ENCODE data around the gene CTSW. TPM values are rescaled to one million over a fixed set of nuclear protein-coding genes. Genes with fewer than 3 reads are reported as not detected.
"Not testable (repeated sequence)": the region's sequence is repeated elsewhere in the genome, so short reads cannot be mapped to it uniquely, and the experiment has no call there.

CTSW gene
- total and polyA plus RNA-seq, 12 donors, result 0.17 to 7.9 (median 0.55) TPM; not detected in 1

DNA sequence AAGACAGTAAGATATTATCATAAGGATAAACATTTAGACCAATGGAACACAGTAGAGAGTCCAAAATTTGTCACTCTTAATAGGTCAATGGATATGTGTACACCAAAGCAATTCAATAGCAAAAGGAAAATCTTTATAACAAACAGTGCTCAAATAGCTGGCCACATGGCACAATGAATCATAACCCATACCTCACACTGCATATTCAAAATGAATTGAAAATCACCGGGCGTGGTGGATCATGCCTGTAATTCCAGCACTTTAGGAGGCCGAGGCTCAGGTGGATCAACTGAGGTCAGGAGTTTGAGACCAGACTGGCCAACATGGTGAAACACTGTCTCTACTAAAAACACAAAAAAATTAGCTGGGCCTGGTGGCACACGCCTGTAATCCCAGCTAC, 37.5 kb upstream of the CTSW start:
- Histone ChIP-seq H3K4me3 (no peak overlapping the region), H3K27me3 (no peaks in the 10 kb centered on the region), H3K9me3 (no peaks in the 10 kb centered on the region), H3K36me3 (no peaks in the 10 kb centered on the region), H3K27ac (no peak overlapping the region), H3K4me1 (no peaks in the 10 kb centered on the region)
- WGBS, 2 donors, result 97 to 98% methylated on average over 4 of the region's 4 CpGs
- TF ChIP-seq, protein P1, sequence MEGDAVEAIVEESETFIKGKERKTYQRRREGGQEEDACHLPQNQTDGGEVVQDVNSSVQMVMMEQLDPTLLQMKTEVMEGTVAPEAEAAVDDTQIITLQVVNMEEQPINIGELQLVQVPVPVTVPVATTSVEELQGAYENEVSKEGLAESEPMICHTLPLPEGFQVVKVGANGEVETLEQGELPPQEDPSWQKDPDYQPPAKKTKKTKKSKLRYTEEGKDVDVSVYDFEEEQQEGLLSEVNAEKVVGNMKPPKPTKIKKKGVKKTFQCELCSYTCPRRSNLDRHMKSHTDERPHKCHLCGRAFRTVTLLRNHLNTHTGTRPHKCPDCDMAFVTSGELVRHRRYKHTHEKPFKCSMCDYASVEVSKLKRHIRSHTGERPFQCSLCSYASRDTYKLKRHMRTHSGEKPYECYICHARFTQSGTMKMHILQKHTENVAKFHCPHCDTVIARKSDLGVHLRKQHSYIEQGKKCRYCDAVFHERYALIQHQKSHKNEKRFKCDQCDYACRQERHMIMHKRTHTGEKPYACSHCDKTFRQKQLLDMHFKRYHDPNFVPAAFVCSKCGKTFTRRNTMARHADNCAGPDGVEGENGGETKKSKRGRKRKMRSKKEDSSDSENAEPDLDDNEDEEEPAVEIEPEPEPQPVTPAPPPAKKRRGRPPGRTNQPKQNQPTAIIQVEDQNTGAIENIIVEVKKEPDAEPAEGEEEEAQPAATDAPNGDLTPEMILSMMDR (IDR thresholded peaks at IDR 0.05), result no peak
- intact Hi-C loops (cut with DNase I), result no loop called here
- DNase-seq (no peak), ATAC-seq (no peak)

DNA sequence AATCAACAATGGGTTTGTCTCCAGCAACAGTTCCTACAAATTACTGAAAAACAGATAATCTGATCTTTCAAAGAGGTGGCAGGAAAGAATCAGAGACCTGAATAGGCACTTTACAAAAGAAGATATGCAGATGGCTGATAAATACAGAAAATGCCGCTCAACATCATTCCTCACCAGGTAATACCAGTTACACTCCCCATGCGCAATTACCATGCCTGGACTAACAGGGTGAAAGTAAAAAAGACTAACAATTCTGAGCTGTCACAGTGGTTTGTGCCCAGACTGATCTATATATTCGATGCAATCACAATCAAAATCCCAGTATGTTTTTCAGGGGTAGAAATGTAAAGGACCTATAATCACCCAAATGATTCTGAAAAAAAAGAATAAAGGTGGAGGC, 35.8 kb upstream of the CTSW start:
- no peak for ATAC-seq
- Histone ChIP-seq H3K9me3 (no peaks in the 10 kb centered on the region), H3K27me3 (no peaks in the 10 kb centered on the region), H3K4me1 (no peaks in the 10 kb centered on the region), H3K4me3 (no peak overlapping the region), H3K27ac (no peak overlapping the region), H3K36me3 (no peaks in the 10 kb centered on the region)
- intact Hi-C loops (cut with DNase I), result no loop called here
- TF ChIP-seq, protein P1 (IDR thresholded peaks at IDR 0.05), result no peak
- WGBS, 2 donors, result 93 to 97% methylated on average over 3 of the region's 3 CpGs
- no peak for DNase-seq

DNA sequence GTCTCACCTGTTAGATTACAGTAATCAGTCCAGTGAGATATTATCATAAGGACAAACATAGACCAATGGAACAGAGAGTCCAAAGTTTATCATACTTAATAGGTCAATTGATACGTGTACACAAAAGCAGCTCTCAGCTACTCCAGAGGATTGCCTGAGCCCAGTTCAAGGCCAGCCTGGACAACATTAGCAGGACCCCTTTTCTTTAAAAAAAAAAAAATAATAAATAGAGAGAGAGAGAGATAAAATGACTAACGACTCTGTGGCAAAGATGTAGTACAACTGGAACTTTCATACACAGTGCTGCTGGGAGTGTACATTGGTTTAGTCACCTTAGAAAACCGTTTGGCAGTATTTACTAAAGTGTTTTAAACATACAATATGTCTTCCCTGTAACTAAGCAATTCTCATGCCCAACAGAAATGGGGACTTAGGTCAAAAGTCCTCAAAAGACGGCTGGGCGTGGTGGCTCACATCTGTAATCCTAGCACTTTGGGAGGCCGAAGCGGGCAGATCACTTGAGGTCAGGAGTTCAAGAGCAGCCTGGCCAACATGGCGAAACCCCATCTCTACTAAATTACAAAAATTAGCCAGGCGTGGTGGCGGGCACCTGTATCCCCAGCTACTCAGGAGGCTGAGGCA, 35.3 kb upstream of the CTSW start:
- Histone ChIP-seq H3K4me3 (no peak overlapping the region), H3K27ac (no peak overlapping the region), H3K9me3 (no peaks in the 10 kb centered on the region), H3K4me1 (no peaks in the 10 kb centered on the region), H3K36me3 (no peaks in the 10 kb centered on the region), H3K27me3 (no peaks in the 10 kb centered on the region)
- TF ChIP-seq, protein P1 (IDR thresholded peaks at IDR 0.05), result no peak
- intact Hi-C loops (cut with DNase I), result no loop called here
- ATAC-seq (no peak), DNase-seq (no peak)
- 88 to 89% methylated on average over 10 of the region's 10 CpGs for WGBS, 2 donors

DNA sequence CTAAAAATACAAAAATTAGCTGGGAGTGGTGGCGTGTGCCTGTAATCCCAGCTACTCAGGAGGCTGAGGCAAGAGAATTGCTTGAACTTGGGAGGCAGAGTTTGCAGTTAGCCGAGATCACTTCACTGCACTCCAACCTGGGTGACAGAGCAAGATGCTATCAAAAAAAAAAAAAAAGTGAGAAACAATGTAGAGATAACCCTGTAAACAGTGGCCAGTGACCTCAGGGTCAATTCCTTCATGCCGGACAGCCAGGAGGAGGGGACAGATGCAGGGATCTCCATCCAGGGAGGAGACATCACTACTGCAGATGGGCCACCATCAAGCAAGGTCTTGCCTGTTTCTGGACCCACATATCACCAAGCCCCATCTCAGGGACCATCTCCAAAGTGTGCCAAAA, 31.9 kb upstream of the CTSW start:
- peaks cover 0 to 25% (median 16%) of the 10 kb centered on the region in 9 donors for H3K36me3 ChIP-seq
- intact Hi-C loops (cut with DNase I), result no loop called here
- H3K4me1 ChIP-seq, result peaks cover 0 to 4% (median 0%) of the 10 kb centered on the region in 9 donors
- TF ChIP-seq, protein P1 (IDR thresholded peaks at IDR 0.05), result no peak
- ATAC-seq, result no peak
- no peaks in the 10 kb centered on the region for H3K27me3 ChIP-seq
- H3K4me3 ChIP-seq, result no peak overlapping the region
- peaks cover 0 to 10% (median 3%) of the 10 kb centered on the region in 11 donors for H3K9me3 ChIP-seq
- no peak for DNase-seq
- WGBS, 2 donors, result 82 to 86% methylated on average over 3 of the region's 3 CpGs
- H3K27ac ChIP-seq, result no peak overlapping the region

DNA sequence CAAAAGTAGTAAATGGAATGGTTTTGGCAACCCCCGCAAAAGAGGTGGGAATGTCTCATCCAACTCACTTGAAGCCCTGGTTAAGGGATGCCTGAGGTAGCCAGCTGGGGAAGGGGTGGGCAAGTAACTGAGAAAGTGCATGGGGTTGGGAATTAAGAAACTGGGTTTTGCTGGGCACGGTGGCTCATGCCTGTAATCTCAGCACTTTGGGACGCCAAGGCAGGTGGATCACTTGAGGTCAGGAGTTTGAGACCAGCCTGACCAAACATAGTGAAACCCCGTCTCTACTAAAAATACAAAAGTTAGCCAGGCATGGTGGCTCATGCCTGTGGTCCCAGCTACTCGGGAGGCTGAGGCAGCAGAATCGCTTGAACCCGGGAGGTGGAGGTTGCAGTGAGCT, 30.9 kb upstream of the CTSW start:
- WGBS, 2 donors, result 70 to 71% methylated on average over 7 of the region's 7 CpGs
- Histone ChIP-seq H3K36me3 (peaks cover 0 to 35% (median 16%) of the 10 kb centered on the region in 9 donors), H3K9me3 (peaks cover 0 to 10% (median 3%) of the 10 kb centered on the region in 11 donors)
- DNase-seq; ATAC-seq; H3K4me1 ChIP-seq; H3K4me3 ChIP-seq; H3K27ac ChIP-seq; intact Hi-C loops (cut with DNase I); H3K27me3 ChIP-seq: not testable (repeated sequence)
